AG04450 (cell line): Measurements from ENCODE around the gene HECA. TPM values are rescaled to one million over a fixed set of nuclear protein-coding genes. Genes with fewer than 3 reads are reported as not detected.

Experiments used
- CTCF ChIA-PET: fragments of 300-600, 350-600 bp; formaldehyde crosslinking; extraction: SDS; loops from one replicate; lab custom pipeline; 2022; ENCODE audit warnings: antibody characterized with exemption, inconsistent platforms; lab: Charles Lee
- POLR2A ChIA-PET: fragments of 350-600 bp; formaldehyde crosslinking; extraction: SDS; loops from one replicate; lab custom pipeline; 2021; ENCODE audit warnings: antibody characterized with exemption, inconsistent platforms; lab: Yijun Ruan, JAX
- DNase-seq: peaks from one replicate; pipeline ENCODE4 v3.0.0-alpha.2; 2011; ENCODE audit warnings: low read depth, low spot score
- H3K27ac ChIP-seq: one replicate; pipeline ENCODE4 v1.5.1; 2012; ENCODE audit warnings: low read depth, low read length, control low read depth
- H3K27me3 ChIP-seq: one replicate; pipeline ENCODE4 v1.6.0; 2012; ENCODE audit warnings: low read length; ENCODE audit not compliant: control insufficient read depth, insufficient read depth
- H3K4me3 ChIP-seq: 2 replicates; pipeline ENCODE4 v1.5.1; 2011; ENCODE audit warnings: mild to moderate bottlenecking, low read depth, low read length, control low read depth
- H3K9me3 ChIP-seq: 2 replicates; pipeline ENCODE4 v1.5.1; 2012; ENCODE audit warnings: low read length; ENCODE audit not compliant: control insufficient read depth, insufficient read depth
- CTCF ChIP-seq: IDR thresholded peaks from 2 replicates; pipeline ENCODE4 v1.5.1; 2011; ENCODE audit warnings: low read depth, low read length, control low read depth, inconsistent platforms
- polyA plus RNA-seq: library from polyadenylated mRNA; depleted of rRNA; stranded (reverse); fragments of >200 nt; gene quantifications from 2 replicates; pipeline ENCODE4 v1.2.3, GENCODE V29; 2011

Gene HECA
- polyA plus RNA-seq, 1 experiment, result 10.6 TPM

DNA sequence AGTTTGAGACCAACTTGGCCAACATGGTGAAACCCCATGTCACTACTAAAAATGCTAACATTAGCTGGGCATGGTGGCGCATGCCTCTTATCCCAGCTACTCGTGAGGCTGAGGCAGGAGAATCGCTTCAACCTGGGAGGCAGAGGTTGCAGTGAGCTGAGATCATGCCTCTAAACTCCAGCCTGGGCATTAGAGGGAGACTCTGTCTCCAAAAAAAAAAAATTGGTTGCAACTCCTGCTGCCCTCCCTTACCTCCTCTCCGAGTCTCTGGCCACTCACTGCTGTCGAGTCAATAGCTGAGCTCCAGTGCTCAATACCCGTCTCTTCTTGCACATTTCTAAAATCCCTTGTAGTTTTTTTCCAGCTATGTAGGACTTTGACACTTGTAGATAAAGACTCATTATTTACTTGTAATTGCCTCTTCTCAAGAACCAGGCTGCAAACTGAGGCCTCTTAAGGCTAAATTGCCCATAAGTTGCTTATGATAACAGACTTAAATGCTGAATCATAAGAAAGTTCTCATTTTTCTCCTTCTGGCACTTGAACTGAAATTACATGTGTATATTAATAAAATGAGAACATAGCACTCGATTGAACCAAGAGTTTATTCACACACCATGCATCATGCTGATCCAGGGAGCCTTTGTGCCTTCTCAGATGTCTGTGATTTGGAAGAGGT lies 13.8 kb downstream of the HECA start:
- CTCF ChIA-PET, result interaction anchor here (0.7 kb wide), 1 partner anchor 159 kb away, joined by 7 read pairs; no protein-coding TSS in a partner anchor

DNA sequence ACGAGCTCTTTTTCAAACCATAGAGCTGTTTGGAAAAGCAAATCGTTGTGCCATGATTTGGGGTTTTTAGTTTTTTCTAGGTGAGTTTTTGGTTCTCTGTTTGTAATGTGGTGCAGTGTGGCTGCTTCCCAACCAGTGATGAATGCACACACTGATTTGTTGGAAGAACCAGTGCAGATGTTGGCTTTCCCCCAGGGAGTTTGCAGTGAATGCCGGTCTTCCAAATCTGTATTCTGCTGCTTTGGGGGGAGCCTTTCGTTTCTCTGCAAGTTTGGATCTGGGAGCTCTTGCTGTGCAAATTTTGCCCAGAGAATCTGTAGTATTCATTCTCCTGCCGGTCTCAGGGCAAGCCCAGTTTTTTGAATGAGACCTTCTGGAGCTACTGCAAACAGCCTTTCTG lies 14.5 kb downstream of the HECA start:
- DNase-seq, result no peak
- POLR2A ChIA-PET, result interaction anchor here (1.1 kb wide), 1 partner anchor 16 kb away, joined by 3 read pairs; no protein-coding TSS in a partner anchor
- H3K27ac ChIP-seq, result peak overlapping the region; percentile 3
- no peak overlapping the region for H3K4me3 ChIP-seq
- H3K9me3 ChIP-seq, result no peaks in the 10 kb centered on the region
- no peak for TF ChIP-seq CTCF
- CTCF ChIA-PET, result interaction anchor here (1.5 kb wide), 1 partner anchor 12 kb away, joined by 3 read pairs; no protein-coding TSS in a partner anchor
- no peaks in the 10 kb centered on the region for H3K27me3 ChIP-seq

More for the DNA sequence above, 13.8 kb downstream of the HECA start:
- no peak overlapping the region for H3K4me3 ChIP-seq
- DNase-seq, result no peak
- no peaks in the 10 kb centered on the region for H3K27me3 ChIP-seq
- peak overlapping the region; percentile 3 for H3K27ac ChIP-seq
- POLR2A ChIA-PET, result interaction anchor here (1.1 kb wide), 1 partner anchor 17 kb away, joined by 3 read pairs; no protein-coding TSS in a partner anchor
- no peaks in the 10 kb centered on the region for H3K9me3 ChIP-seq
- TF ChIP-seq CTCF, result no peak

DNA sequence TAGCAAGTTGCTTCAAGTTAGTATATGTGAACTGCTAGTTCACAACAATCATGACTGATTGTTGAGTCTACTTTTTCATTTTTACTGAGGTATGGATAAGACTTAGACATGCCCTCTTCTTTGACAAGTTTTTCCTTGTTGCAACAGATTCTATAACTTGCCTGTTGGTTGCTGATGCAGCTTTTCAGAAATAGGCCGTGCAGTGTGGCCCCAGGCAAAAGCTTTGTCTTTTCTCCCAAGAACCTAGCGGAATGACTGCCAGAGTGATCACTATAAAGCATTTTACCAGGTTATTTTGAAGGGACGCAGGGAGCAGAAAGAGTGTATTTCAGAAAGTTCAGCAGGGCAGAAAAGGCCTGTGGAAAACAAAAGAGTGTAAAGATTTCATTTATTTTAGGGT lies 16.0 kb downstream of the HECA start:
- TF ChIP-seq CTCF, result no peak
- H3K27ac ChIP-seq, result no peak overlapping the region
- ChIA-PET POLR2A (no interaction called here), CTCF (no interaction called here)
- H3K4me3 ChIP-seq, result no peak overlapping the region
- no peak for DNase-seq
- no peaks in the 10 kb centered on the region for H3K9me3 ChIP-seq
- no peaks in the 10 kb centered on the region for H3K27me3 ChIP-seq

- DNase-seq, result no peak
- H3K27ac ChIP-seq, result no peak overlapping the region
- TF ChIP-seq CTCF, result no peak
- no peaks in the 10 kb centered on the region for H3K27me3 ChIP-seq
- ChIA-PET POLR2A (no interaction called here), CTCF (no interaction called here)
- H3K4me3 ChIP-seq, result no peak overlapping the region
- no peaks in the 10 kb centered on the region for H3K9me3 ChIP-seq
These were observed 16.7 kb downstream of the HECA start for GRCh38 chr6:139151425-139152087.
